Endodermal cell (in vitro differentiated cells): ENCODE measurements around the gene TLCD4. TPM values are rescaled to one million over a fixed set of nuclear protein-coding genes. Genes with fewer than 3 reads are reported as not detected.

Experiments
- total RNA-seq, 2 donors: library from RNA; stranded (reverse); fragmentation: NEBNext Ultra II Directional in 1 of 2; extraction: Animal tissue kit (Norgen Biotek cat#: 25700) in 1 of 2; gene quantifications; 2 replicates in 1 of 2; 3 replicates in 1 of 2; pipeline ENCODE4 v1.2.1, GENCODE V29; 2021

Gene TLCD4
- total RNA-seq, 2 donors from 2014 or later, result 6.4 to 19.3 TPM

Other genes with a start within 250 kb of the TLCD4 start
- gene CNN3, start 190.2 kb upstream of the TLCD4 start, total RNA-seq, result 100 to 1,000 TPM; 275 to 308 TPM
- 1 to 10 TPM; 5.9 to 7.0 TPM for gene ALG14, start 44.4 kb upstream of the TLCD4 start, total RNA-seq
- 10 to 100 TPM; 35.5 to 37.1 TPM for gene RWDD3, start 116.9 kb downstream of the TLCD4 start, total RNA-seq